ENCODE data around the gene DDX17. TPM values are rescaled to one million over a fixed set of nuclear protein-coding genes. Genes with fewer than 3 reads are reported as not detected.

The DDX17 gene
- polyA plus RNA-seq, 1 donor from 2014 or later: 996 TPM

GRCh38 chr22:38461414-38462081 is 44.6 kb downstream of the DDX17 start:
- Histone ChIP-seq H3F3A (ENCODE audit: insufficient read depth, low read length, poor library complexity, severe bottlenecking) (no peaks in the 10 kb centered on the region), H3K79me2 (replicated peaks; ENCODE audit: insufficient read depth, low read length) (no peaks in the 10 kb centered on the region), H4K20me1 (ENCODE audit: insufficient read depth) (no peaks in the 10 kb centered on the region), H3K4me2 (ENCODE audit: low read length) (peak overlapping the region; percentile 54), H3K9me3 (ENCODE audit: low read length) (no peaks in the 10 kb centered on the region), H3K27ac (ENCODE audit: low read length) (peak overlapping the region; percentile 23), H3K9me2 (ENCODE audit: insufficient read depth, low read length) (no peaks in the 10 kb centered on the region), H3K4me3 (ENCODE audit: low read length) (peak overlapping the region; percentile 59), H3K27me3 (ENCODE audit: insufficient read depth, low read depth, low read length) (no peaks in the 10 kb centered on the region), H3K9ac (ENCODE audit: low read length) (peak overlapping the region; percentile 39), H3K36me3 (ENCODE audit: insufficient read depth, low read length) (no peaks in the 10 kb centered on the region), H2AFZ (ENCODE audit: low read depth, low read length) (peak overlapping the region; percentile 6)
- TF ChIP-seq, protein P1, sequence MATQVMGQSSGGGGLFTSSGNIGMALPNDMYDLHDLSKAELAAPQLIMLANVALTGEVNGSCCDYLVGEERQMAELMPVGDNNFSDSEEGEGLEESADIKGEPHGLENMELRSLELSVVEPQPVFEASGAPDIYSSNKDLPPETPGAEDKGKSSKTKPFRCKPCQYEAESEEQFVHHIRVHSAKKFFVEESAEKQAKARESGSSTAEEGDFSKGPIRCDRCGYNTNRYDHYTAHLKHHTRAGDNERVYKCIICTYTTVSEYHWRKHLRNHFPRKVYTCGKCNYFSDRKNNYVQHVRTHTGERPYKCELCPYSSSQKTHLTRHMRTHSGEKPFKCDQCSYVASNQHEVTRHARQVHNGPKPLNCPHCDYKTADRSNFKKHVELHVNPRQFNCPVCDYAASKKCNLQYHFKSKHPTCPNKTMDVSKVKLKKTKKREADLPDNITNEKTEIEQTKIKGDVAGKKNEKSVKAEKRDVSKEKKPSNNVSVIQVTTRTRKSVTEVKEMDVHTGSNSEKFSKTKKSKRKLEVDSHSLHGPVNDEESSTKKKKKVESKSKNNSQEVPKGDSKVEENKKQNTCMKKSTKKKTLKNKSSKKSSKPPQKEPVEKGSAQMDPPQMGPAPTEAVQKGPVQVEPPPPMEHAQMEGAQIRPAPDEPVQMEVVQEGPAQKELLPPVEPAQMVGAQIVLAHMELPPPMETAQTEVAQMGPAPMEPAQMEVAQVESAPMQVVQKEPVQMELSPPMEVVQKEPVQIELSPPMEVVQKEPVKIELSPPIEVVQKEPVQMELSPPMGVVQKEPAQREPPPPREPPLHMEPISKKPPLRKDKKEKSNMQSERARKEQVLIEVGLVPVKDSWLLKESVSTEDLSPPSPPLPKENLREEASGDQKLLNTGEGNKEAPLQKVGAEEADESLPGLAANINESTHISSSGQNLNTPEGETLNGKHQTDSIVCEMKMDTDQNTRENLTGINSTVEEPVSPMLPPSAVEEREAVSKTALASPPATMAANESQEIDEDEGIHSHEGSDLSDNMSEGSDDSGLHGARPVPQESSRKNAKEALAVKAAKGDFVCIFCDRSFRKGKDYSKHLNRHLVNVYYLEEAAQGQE (IDR thresholded peaks at IDR 0.05; ENCODE audit: borderline replicate concordance): peak; percentile 50
- TF ChIP-seq SMC3 (conservative IDR thresholded peaks at IDR 0.05; ENCODE audit: poor library complexity): peak; percentile 53
- TF ChIP-seq, protein P2, sequence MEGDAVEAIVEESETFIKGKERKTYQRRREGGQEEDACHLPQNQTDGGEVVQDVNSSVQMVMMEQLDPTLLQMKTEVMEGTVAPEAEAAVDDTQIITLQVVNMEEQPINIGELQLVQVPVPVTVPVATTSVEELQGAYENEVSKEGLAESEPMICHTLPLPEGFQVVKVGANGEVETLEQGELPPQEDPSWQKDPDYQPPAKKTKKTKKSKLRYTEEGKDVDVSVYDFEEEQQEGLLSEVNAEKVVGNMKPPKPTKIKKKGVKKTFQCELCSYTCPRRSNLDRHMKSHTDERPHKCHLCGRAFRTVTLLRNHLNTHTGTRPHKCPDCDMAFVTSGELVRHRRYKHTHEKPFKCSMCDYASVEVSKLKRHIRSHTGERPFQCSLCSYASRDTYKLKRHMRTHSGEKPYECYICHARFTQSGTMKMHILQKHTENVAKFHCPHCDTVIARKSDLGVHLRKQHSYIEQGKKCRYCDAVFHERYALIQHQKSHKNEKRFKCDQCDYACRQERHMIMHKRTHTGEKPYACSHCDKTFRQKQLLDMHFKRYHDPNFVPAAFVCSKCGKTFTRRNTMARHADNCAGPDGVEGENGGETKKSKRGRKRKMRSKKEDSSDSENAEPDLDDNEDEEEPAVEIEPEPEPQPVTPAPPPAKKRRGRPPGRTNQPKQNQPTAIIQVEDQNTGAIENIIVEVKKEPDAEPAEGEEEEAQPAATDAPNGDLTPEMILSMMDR (IDR thresholded peaks at IDR 0.05; ENCODE audit: poor library complexity, severe bottlenecking): peak; percentile 36
- TF ChIP-seq RAD21 (conservative IDR thresholded peaks at IDR 0.05): peak; percentile 56
- no peak for TF ChIP-seq EZH2 (IDR thresholded peaks at IDR 0.05; ENCODE audit: borderline replicate concordance, insufficient read depth, low read length, poor library complexity, severe bottlenecking)
- TF ChIP-seq EP300 (conservative IDR thresholded peaks at IDR 0.05; ENCODE audit: poor library complexity, severe bottlenecking): peak; percentile 49
- no peak for TF ChIP-seq TAF1 (IDR thresholded peaks at IDR 0.05; ENCODE audit: low read depth)
- peak; percentile 30 for TF ChIP-seq POLR2AphosphoS5 (IDR thresholded peaks at IDR 0.05)
- TF ChIP-seq MXI1 (conservative IDR thresholded peaks at IDR 0.05; ENCODE audit: poor library complexity, severe bottlenecking): peak; percentile 81

- Histone ChIP-seq H3K9me3 (ENCODE audit: low read length) (no peaks in the 10 kb centered on the region), H3K4me2 (ENCODE audit: low read length) (peak overlapping the region; percentile 54), H3K9me2 (ENCODE audit: insufficient read depth, low read length) (no peaks in the 10 kb centered on the region), H3K27me3 (ENCODE audit: insufficient read depth, low read depth, low read length) (no peaks in the 10 kb centered on the region), H2AFZ (ENCODE audit: low read depth, low read length) (peak overlapping the region; percentile 6), H3F3A (ENCODE audit: insufficient read depth, low read length, poor library complexity, severe bottlenecking) (no peaks in the 10 kb centered on the region), H3K36me3 (ENCODE audit: insufficient read depth, low read length) (no peaks in the 10 kb centered on the region), H4K20me1 (ENCODE audit: insufficient read depth) (no peaks in the 10 kb centered on the region), H3K27ac (ENCODE audit: low read length) (peak overlapping the region; percentile 23), H3K9ac (ENCODE audit: low read length) (peak overlapping the region; percentile 40), H3K4me3 (ENCODE audit: low read length) (peak overlapping the region; percentile 59), H3K79me2 (replicated peaks; ENCODE audit: insufficient read depth, low read length) (no peaks in the 10 kb centered on the region)
- TF ChIP-seq, protein P1 (IDR thresholded peaks at IDR 0.05; ENCODE audit: borderline replicate concordance): no peak
- TF ChIP-seq TAF1 (IDR thresholded peaks at IDR 0.05; ENCODE audit: low read depth): no peak
- TF ChIP-seq, protein P2 (IDR thresholded peaks at IDR 0.05; ENCODE audit: poor library complexity, severe bottlenecking): no peak
- no peak for TF ChIP-seq POLR2AphosphoS5 (IDR thresholded peaks at IDR 0.05)
- TF ChIP-seq MXI1 (conservative IDR thresholded peaks at IDR 0.05; ENCODE audit: poor library complexity, severe bottlenecking): no peak
- no peak for TF ChIP-seq RAD21 (conservative IDR thresholded peaks at IDR 0.05)
- TF ChIP-seq EP300 (conservative IDR thresholded peaks at IDR 0.05; ENCODE audit: poor library complexity, severe bottlenecking): no peak
- TF ChIP-seq EZH2 (IDR thresholded peaks at IDR 0.05; ENCODE audit: borderline replicate concordance, insufficient read depth, low read length, poor library complexity, severe bottlenecking): no peak
- no peak for TF ChIP-seq SMC3 (conservative IDR thresholded peaks at IDR 0.05; ENCODE audit: poor library complexity)
Measured at GRCh38 chr22:38461057-38461413, 45.1 kb downstream of the DDX17 start.

Data from neural cell (in vitro differentiated cells).